Measurements from ENCODE around the gene PRTN3.
A peak's percentile ranks its signal among the peaks of the same experiment; 100 is the strongest.

Gene PRTN3

GRCh38 chr19:795691-796581 lies 44.9 kb upstream of the PRTN3 start:
- CTCF ChIA-PET, result interaction anchor here (1.1 kb wide), 1 partner anchor 12 kb away, joined by 5 read pairs; no protein-coding TSS in a partner anchor
- POLR2A ChIA-PET, result interaction anchor here (1.2 kb wide), 1 partner anchor 22 kb away, joined by 4 read pairs; no protein-coding TSS in a partner anchor

GRCh38 chr19:796692-797527 lies 43.9 kb upstream of the PRTN3 start, which contains the start of gene PTBP1:
Gene PTBP1, plus strand, starts transcription at chr19:797452. Its CDS starts 46 bp downstream, at chr19:797498.
- Histone ChIP-seq H3K36me3 (ENCODE audit: control insufficient read depth in 4 of 4, insufficient read depth in 4 of 4, low read length in 3 of 4) (peaks cover 0 to 37% (median 11%) of the 10 kb centered on the region in 4 experiments), H3K4me1 (ENCODE audit: control extremely low read depth in 1 of 4, control insufficient read depth in 4 of 4, insufficient read depth in 4 of 4, low read length in 3 of 4) (peaks cover 0 to 47% (median 42%) of the 10 kb centered on the region in 4 experiments), H3K27ac (ENCODE audit: insufficient read depth in 1 of 2, low read depth in 1 of 2, low read length in 2 of 2, poor library complexity in 1 of 2, severe bottlenecking in 2 of 2) (peak within 1 kb of the TSS; percentile 77 to 88), H3K4me3 (ENCODE audit: control insufficient read depth in 1 of 7, extremely low read depth in 1 of 7, insufficient read depth in 4 of 7, low read depth in 2 of 7, low read length in 6 of 7) (peak within 1 kb of the TSS; percentile 67 to 97 (median 86)), H3K27me3 (replicated peaks in 2 of 5; ENCODE audit: control insufficient read depth in 4 of 5, insufficient read depth in 5 of 5, low read length in 4 of 5) (no peaks in the 10 kb centered on the region), H3K9me3 (ENCODE audit: control extremely low read depth in 1 of 5, control insufficient read depth in 4 of 5, insufficient read depth in 2 of 5, low read depth in 1 of 5, low read length in 4 of 5) (no peaks in the 10 kb centered on the region)
- DNase-seq, result peak; percentile 100
- ChIA-PET POLR2A (interaction anchor here (1.2 kb wide), 1 partner anchor 21 kb away, joined by 4 read pairs; no protein-coding TSS in a partner anchor), CTCF (interaction anchor here (1.1 kb wide), 1 partner anchor 13 kb away, joined by 5 read pairs; no protein-coding TSS in a partner anchor)
- 1% methylated on average over 68 of the region's 83 CpGs for WGBS (ENCODE audit: insufficient coverage)

More at GRCh38 chr19:795691-796581, 44.9 kb upstream of the PRTN3 start:
- Histone ChIP-seq H3K4me3 (ENCODE audit: control insufficient read depth in 1 of 7, extremely low read depth in 1 of 7, insufficient read depth in 4 of 7, low read depth in 2 of 7, low read length in 6 of 7) (peak overlapping the region in 6 of 7 experiments; percentile 79 to 97 (median 82)), H3K36me3 (ENCODE audit: control insufficient read depth in 4 of 4, insufficient read depth in 4 of 4, low read length in 3 of 4) (peaks cover 0 to 28% (median 6%) of the 10 kb centered on the region in 4 experiments), H3K27ac (ENCODE audit: insufficient read depth in 1 of 2, low read depth in 1 of 2, low read length in 2 of 2, poor library complexity in 1 of 2, severe bottlenecking in 2 of 2) (peak overlapping the region in 1 of 2 experiments; percentile 68), H3K9me3 (ENCODE audit: control extremely low read depth in 1 of 5, control insufficient read depth in 4 of 5, insufficient read depth in 2 of 5, low read depth in 1 of 5, low read length in 4 of 5) (no peaks in the 10 kb centered on the region), H3K27me3 (replicated peaks in 2 of 5; ENCODE audit: control insufficient read depth in 4 of 5, insufficient read depth in 5 of 5, low read length in 4 of 5) (no peaks in the 10 kb centered on the region), H3K4me1 (ENCODE audit: control extremely low read depth in 1 of 4, control insufficient read depth in 4 of 4, insufficient read depth in 4 of 4, low read length in 3 of 4) (peaks cover 0 to 43% (median 39%) of the 10 kb centered on the region in 4 experiments)
- DNase-seq, result no peak
- 87% methylated on average over 39 of the region's 39 CpGs for WGBS (ENCODE audit: insufficient coverage)

DNA sequence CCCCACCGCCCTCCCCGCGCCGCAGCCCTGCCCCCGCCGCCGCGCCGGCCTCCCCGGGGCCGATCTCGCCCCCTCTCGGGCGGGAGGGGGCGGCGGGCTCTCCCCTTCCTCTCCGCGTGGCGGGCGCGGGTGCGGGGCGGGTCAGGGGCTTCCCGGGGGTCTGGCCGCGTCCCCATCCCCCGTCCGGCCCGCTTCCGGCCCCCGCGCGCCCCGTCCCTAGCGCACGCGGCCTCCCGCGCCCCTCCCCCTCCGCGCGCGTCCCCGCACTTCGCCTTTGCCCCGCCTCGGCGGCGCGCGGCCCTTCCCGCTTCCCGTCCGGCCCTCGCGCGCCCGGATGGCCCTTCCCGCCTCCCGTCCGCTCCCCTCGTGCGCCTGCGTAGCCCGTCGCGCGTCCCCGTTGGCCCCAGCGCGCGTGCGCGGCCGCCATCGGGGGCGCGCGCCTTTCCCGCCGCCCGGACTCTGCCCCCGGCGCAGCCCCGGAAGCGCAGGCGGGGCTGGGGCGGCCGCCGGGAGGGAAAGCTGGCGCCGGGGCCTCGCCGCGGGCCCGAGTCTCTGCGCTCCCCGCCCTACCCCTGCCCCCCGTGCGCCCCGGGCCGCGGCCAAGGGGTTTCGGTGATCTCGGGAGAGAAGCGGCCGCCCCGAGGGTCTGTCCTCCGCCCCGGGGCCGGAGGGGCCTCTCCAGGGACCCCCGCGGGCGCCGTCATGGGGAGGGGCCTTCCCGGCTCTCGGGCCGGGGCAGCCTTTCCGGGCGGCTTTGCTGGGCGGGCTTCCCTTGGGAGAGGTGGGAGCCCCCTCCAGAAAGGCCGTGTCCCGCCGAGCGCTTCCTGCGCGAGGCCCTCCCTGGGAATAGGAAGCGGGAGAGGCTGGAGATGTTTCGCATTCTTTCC lies 43.0 kb upstream of the PRTN3 start:
- CTCF ChIA-PET, result no interaction called here
- peaks cover 0 to 48% (median 39%) of the 10 kb centered on the region in 4 experiments for H3K4me1 ChIP-seq (ENCODE audit: control extremely low read depth in 1 of 4, control insufficient read depth in 4 of 4, insufficient read depth in 4 of 4, low read length in 3 of 4)

GRCh38 chr19:798415-799075 lies 42.3 kb upstream of the PRTN3 start:
- Histone ChIP-seq H3K27ac (ENCODE audit: insufficient read depth in 1 of 2, low read depth in 1 of 2, low read length in 2 of 2, poor library complexity in 1 of 2, severe bottlenecking in 2 of 2) (peak overlapping the region; percentile 64 to 88), H3K4me1 (ENCODE audit: control extremely low read depth in 1 of 4, control insufficient read depth in 4 of 4, insufficient read depth in 4 of 4, low read length in 3 of 4) (peaks cover 0 to 48% (median 39%) of the 10 kb centered on the region in 4 experiments), H3K9me3 (ENCODE audit: control extremely low read depth in 1 of 5, control insufficient read depth in 4 of 5, insufficient read depth in 2 of 5, low read depth in 1 of 5, low read length in 4 of 5) (no peaks in the 10 kb centered on the region), H3K36me3 (ENCODE audit: control insufficient read depth in 4 of 4, insufficient read depth in 4 of 4, low read length in 3 of 4) (peaks cover 0 to 54% (median 18%) of the 10 kb centered on the region in 4 experiments), H3K27me3 (replicated peaks in 2 of 5; ENCODE audit: control insufficient read depth in 4 of 5, insufficient read depth in 5 of 5, low read length in 4 of 5) (no peaks in the 10 kb centered on the region), H3K4me3 (ENCODE audit: control insufficient read depth in 1 of 7, extremely low read depth in 1 of 7, insufficient read depth in 4 of 7, low read depth in 2 of 7, low read length in 6 of 7) (peak overlapping the region; percentile 47 to 97 (median 86))
- ChIA-PET CTCF (interaction anchor here (1.5 kb wide), 1 partner anchor 29 kb away, joined by 4 read pairs; no protein-coding TSS in a partner anchor), POLR2A (no interaction called here)
- 1% methylated on average over 41 of the region's 44 CpGs for WGBS (ENCODE audit: insufficient coverage)
- DNase-seq, result no peak

More for the DNA sequence above, 43.0 kb upstream of the PRTN3 start:
- Histone ChIP-seq H3K27me3 (replicated peaks in 2 of 5; ENCODE audit: control insufficient read depth in 4 of 5, insufficient read depth in 5 of 5, low read length in 4 of 5) (no peaks in the 10 kb centered on the region), H3K9me3 (ENCODE audit: control extremely low read depth in 1 of 5, control insufficient read depth in 4 of 5, insufficient read depth in 2 of 5, low read depth in 1 of 5, low read length in 4 of 5) (no peaks in the 10 kb centered on the region), H3K36me3 (ENCODE audit: control insufficient read depth in 4 of 4, insufficient read depth in 4 of 4, low read length in 3 of 4) (peaks cover 0 to 46% (median 12%) of the 10 kb centered on the region in 4 experiments), H3K27ac (ENCODE audit: insufficient read depth in 1 of 2, low read depth in 1 of 2, low read length in 2 of 2, poor library complexity in 1 of 2, severe bottlenecking in 2 of 2) (peak overlapping the region; percentile 77 to 88), H3K4me3 (ENCODE audit: control insufficient read depth in 1 of 7, extremely low read depth in 1 of 7, insufficient read depth in 4 of 7, low read depth in 2 of 7, low read length in 6 of 7) (peak overlapping the region; percentile 47 to 97 (median 86))
- 0% methylated on average over 104 of the region's 129 CpGs for WGBS (ENCODE audit: insufficient coverage)
- POLR2A ChIA-PET, result no interaction called here
- peak; percentile 61 to 86 (median 84) for DNase-seq

DNA sequence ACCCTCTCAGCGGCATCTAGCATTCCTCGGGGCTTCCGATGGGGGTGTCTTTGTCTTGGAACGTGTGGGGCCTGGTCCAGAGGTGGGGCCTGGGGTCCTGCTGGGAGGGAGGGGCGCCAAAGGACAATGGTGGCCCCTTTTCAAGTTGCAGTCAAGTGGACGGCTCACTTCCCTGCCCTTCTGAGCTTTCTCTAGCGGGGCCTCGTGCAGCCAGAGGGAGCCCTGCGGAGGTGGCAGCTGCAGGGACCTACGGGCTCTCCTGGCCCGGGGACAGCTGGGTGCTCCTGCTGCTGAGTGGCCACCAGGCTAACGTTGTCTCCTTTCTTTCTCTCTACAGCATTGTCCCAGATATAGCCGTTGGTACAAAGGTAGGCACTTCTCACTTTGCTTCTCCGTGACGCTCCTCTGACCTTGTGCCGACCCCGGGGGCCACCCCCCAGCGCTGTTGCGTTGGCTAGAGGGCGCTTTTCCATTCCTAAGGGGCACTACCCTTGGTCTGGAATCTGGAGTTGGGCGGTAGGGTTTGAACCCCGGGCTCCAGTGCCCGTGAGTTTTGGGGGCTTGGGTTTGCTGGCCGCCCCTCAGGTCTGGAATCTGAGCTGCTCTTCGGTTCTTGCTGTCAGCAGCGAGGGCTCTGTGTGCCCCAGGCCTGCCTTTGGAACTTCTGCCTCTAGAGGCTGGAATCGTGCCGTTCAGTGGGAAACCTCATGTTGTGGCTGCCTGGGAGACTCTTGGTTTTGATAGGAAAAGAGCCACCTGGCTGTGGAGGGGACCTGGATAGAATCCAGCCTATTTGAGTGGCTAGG lies 41.5 kb upstream of the PRTN3 start:
- Histone ChIP-seq H3K36me3 (ENCODE audit: control insufficient read depth in 4 of 4, insufficient read depth in 4 of 4, low read length in 3 of 4) (peaks cover 0 to 61% (median 24%) of the 10 kb centered on the region in 4 experiments), H3K4me1 (ENCODE audit: control extremely low read depth in 1 of 4, control insufficient read depth in 4 of 4, insufficient read depth in 4 of 4, low read length in 3 of 4) (peaks cover 0 to 48% (median 39%) of the 10 kb centered on the region in 4 experiments), H3K9me3 (ENCODE audit: control extremely low read depth in 1 of 5, control insufficient read depth in 4 of 5, insufficient read depth in 2 of 5, low read depth in 1 of 5, low read length in 4 of 5) (no peaks in the 10 kb centered on the region), H3K27ac (ENCODE audit: insufficient read depth in 1 of 2, low read depth in 1 of 2, low read length in 2 of 2, poor library complexity in 1 of 2, severe bottlenecking in 2 of 2) (peak overlapping the region in 1 of 2 experiments; percentile 88), H3K27me3 (replicated peaks in 2 of 5; ENCODE audit: control insufficient read depth in 4 of 5, insufficient read depth in 5 of 5, low read length in 4 of 5) (no peaks in the 10 kb centered on the region), H3K4me3 (ENCODE audit: control insufficient read depth in 1 of 7, extremely low read depth in 1 of 7, insufficient read depth in 4 of 7, low read depth in 2 of 7, low read length in 6 of 7) (peak overlapping the region; percentile 47 to 97 (median 86))
- ChIA-PET CTCF (interaction anchor here (1.5 kb wide), 1 partner anchor 30 kb away, joined by 4 read pairs; no protein-coding TSS in a partner anchor), POLR2A (no interaction called here)
- DNase-seq, result peak in 1 of 3 donors; percentile 14
- WGBS (ENCODE audit: insufficient coverage), result 35% methylated on average over 17 of the region's 28 CpGs

Data from common myeloid progenitor, CD34-positive (primary cell).